Neural crest cell (in vitro differentiated cells): ENCODE measurements around the gene EIF4B. TPM values are rescaled to one million over a fixed set of nuclear protein-coding genes. Genes with fewer than 3 reads are reported as not detected.

Source experiments
- DNase-seq: peaks from one replicate; pipeline ENCODE4 v3.0.0; 2021; ENCODE audit warnings: low read depth, mixed read lengths, low spot score
- H3K27ac Mint-ChIP-seq: one replicate; pipeline ENCODE4 v1.8.0; 2021; ENCODE audit warnings: mild to moderate bottlenecking, mixed read lengths; ENCODE audit not compliant: unreplicated experiment
- H3K27me3 Mint-ChIP-seq: 2 replicates; pipeline ENCODE4 v1.8.0; 2021; ENCODE audit warnings: low read depth, mild to moderate bottlenecking, mixed read lengths
- H3K36me3 Mint-ChIP-seq: 2 replicates; pipeline ENCODE4 v1.8.0; 2021; ENCODE audit warnings: low read depth, mild to moderate bottlenecking, mixed read lengths
- H3K4me1 Mint-ChIP-seq: 2 replicates; pipeline ENCODE4 v1.8.0; 2021; ENCODE audit warnings: mixed read lengths
- H3K4me3 Mint-ChIP-seq: one replicate; pipeline ENCODE4 v1.8.0; 2021; ENCODE audit warnings: mild to moderate bottlenecking, mixed read lengths
- H3K9me3 Mint-ChIP-seq: 2 replicates; pipeline ENCODE4 v1.8.0; 2021; ENCODE audit warnings: mixed read lengths
- total RNA-seq: library from RNA; stranded (reverse); gene quantifications from 2 replicates; pipeline ENCODE4 v1.2.1, GENCODE V29; 2021
- TF ChIP-seq, protein P1 (sequence below): fragments of 200-600 bp; sonication (generic); conservative IDR thresholded peaks from 2 replicates; pipeline ENCODE4 v1.5.0; 2021; ENCODE audit warnings: antibody characterized with exemption, mild to moderate bottlenecking

The EIF4B gene
- total RNA-seq, 1 donor from 2014 or later: 514 TPM

DNA sequence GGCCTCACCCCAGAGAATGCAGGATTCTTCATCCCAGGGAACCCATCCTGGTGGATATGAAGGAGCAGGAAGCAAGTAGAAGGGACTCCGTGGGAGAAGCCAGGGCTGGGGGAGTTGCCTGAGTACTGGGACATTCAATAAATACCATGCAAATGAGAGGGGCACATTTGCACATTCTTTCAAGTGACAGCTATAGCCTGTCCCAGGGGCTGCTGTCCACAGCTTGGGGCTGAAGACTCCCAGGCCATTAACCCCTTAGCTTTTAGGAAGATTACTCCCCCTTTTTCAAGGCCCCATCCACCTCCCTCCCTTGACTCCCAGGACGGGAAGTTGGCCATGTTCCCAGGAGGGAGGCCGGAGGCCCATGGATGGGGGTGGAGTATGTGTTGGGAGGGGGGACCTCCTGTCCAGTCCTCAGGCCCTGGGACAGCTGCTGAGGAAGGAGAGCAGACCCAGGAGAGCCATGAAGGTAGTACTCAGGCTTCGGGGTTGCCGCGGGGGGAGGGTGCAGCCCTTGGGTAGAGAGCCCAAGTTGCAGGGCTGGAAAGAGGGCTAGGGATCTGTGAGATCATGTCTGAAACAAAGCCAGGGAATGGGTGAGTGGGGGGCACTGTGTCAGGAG is 42.6 kb downstream of the EIF4B start:
- peak overlapping the region; percentile 83 for H3K4me3 Mint-ChIP-seq
- no peak for DNase-seq
- peak overlapping the region; percentile 43 for H3K27ac Mint-ChIP-seq
- no peaks in the 10 kb centered on the region for H3K9me3 Mint-ChIP-seq
- peaks cover 15% of the 10 kb centered on the region for H3K27me3 Mint-ChIP-seq
- TF ChIP-seq, protein P1, sequence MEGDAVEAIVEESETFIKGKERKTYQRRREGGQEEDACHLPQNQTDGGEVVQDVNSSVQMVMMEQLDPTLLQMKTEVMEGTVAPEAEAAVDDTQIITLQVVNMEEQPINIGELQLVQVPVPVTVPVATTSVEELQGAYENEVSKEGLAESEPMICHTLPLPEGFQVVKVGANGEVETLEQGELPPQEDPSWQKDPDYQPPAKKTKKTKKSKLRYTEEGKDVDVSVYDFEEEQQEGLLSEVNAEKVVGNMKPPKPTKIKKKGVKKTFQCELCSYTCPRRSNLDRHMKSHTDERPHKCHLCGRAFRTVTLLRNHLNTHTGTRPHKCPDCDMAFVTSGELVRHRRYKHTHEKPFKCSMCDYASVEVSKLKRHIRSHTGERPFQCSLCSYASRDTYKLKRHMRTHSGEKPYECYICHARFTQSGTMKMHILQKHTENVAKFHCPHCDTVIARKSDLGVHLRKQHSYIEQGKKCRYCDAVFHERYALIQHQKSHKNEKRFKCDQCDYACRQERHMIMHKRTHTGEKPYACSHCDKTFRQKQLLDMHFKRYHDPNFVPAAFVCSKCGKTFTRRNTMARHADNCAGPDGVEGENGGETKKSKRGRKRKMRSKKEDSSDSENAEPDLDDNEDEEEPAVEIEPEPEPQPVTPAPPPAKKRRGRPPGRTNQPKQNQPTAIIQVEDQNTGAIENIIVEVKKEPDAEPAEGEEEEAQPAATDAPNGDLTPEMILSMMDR: no peak
- peaks cover 76% of the 10 kb centered on the region for H3K4me1 Mint-ChIP-seq
- peaks cover 2% of the 10 kb centered on the region for H3K36me3 Mint-ChIP-seq

DNA sequence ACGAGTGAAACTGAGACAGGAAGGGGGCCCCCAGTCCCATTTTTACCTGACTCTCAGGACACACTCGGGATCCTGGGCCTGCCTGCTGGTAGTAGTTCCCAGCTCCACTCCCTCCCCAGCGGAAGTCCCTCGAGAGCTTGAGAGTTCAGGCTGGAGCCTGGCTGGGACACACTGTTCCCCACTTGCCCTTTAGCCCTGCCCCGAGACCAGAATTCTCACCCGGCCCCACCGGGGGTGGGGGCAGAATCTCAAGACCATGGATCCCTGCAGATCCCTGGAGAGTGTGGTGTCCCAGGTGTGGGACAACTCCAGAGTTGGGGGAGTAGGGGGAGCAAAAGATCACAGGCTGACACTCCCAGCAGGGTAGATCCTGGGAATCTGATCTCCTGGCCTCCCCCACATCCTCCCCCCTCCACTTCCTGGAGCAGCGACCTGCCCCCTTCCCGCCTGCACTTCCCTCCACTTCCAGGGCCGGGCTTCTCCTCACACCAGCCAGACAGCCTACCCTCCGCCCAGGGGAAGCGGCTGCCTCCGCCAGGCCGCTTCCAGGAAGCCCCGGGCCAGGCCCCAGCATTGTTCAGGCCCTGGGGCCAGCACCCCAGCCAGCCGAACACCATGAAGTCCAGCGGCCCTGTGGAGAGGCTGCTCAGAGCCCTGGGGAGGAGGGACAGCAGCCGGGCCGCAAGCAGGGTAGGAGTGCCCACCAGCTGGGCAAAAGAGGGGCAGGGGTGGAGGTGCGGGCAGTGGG is 43.5 kb downstream of the EIF4B start, which contains the start of gene TNS2:
TNS2 (plus strand) TSS at position 495 of the 748 bp plus-strand sequence; CDS start at position 616, 121 bp downstream.
- Mint-ChIP-seq H3K4me3 (peak within 1 kb of the TSS; percentile 88), H3K27ac (peak within 1 kb of the TSS; percentile 43), H3K4me1 (peaks cover 72% of the 10 kb centered on the region), H3K9me3 (no peaks in the 10 kb centered on the region), H3K27me3 (peaks cover 7% of the 10 kb centered on the region), H3K36me3 (no peaks in the 10 kb centered on the region)
- TF ChIP-seq, protein P1: no peak
- no peak for DNase-seq

DNA sequence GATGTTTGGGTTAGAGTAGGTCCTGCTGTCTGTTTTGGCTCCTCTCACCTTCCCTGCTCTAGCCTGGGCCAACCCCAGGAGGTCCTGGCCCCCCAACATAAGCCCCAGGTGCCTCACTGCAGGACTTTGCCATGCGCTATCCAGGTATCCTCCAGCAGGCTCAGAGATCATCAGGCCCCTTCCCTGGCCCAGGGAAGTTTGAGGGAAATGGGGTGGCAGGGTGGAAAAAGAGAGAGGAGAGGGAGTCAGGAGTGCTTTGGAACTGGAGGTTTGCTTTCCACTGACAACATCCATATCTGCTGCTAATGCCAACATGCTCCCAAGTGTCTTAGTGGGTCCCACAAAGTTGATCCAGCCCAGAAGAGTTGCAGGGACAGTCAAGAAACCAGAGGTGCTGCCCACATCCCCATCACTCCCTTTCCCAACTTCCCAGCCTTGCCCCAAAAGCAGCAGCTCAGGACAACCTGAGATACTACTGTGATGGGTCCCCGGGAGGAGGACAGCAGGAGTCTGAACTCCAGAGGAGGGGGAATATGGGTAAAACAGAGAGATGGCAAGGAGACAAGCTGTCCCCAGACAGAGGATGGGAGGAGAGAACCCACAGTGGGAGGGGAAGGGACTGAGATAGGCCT is 44.3 kb downstream of the EIF4B start:
- Mint-ChIP-seq H3K4me1 (peaks cover 66% of the 10 kb centered on the region), H3K9me3 (no peaks in the 10 kb centered on the region), H3K27ac (no peak overlapping the region), H3K4me3 (peak overlapping the region; percentile 88), H3K27me3 (peaks cover 4% of the 10 kb centered on the region), H3K36me3 (no peaks in the 10 kb centered on the region)
- no peak for DNase-seq
- TF ChIP-seq, protein P1: no peak

DNA sequence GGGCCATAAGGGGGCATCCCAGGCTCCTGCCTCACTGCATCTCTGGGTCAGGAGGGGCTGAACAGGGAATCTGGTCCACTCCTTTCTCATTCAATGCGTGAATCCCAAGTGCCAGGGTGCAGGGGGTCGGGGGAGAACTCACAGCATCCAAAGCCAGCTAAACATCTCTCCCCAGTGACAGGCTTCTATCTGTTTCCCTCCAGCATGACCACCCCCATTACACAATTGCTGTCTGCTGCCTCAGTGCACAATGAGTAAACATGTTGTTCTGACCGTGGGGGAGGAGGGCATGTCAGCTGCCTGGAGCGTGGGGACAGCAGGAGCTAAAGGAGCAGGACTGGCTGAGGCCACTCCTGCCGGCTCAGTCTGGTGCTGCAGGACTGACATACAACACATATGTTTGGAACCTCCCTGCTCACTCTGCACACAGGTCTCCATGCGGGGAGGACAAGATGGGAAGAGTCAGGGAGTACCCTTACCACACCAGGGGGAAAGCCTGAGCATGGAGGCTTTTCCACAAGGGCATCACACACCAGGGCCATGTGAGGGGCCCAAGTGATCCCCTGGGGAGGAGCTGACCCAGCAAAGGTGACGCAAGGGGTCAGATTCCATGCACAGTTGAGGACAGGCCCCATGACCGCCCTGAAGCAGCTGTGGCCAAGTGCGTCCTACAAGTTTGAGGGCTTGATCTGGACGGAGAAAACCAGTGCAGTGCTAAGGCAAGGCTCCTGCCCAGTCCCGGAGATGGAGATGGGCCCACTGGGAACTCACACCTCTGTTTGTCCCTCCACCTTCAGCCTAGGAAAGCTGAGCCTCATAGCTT is 45.0 kb downstream of the EIF4B start:
- peaks cover 62% of the 10 kb centered on the region for H3K4me1 Mint-ChIP-seq
- no peaks in the 10 kb centered on the region for H3K36me3 Mint-ChIP-seq
- H3K27ac Mint-ChIP-seq: no peak overlapping the region
- H3K9me3 Mint-ChIP-seq: no peaks in the 10 kb centered on the region
- TF ChIP-seq, protein P1: no peak
- H3K27me3 Mint-ChIP-seq: peaks cover 4% of the 10 kb centered on the region
- peak overlapping the region; percentile 88 for H3K4me3 Mint-ChIP-seq
- DNase-seq: no peak

DNA sequence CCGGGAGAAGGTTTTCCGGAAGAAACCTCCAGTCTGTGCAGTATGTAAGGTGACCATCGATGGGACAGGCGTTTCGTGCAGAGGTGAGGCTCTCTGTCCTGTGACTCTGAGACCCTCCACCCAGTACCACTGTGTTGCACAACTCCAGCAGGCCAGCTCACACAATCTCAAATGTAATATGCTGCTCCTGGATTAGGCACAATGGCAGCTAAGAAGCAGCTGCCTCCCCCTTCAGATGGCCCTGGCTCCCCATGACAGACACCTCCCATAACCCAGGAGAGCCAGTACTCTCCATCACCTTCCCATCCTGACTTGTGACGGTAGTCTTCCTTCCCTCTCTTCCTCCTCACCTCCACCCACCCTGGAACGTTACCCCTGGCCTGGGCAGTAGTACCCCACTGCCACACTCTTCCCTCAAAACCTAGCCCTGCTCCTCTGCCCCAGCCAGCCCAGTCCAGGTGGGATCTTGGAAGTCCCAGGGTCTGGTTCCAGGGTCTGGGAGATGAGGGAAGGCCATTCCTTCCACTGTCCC is 45.7 kb downstream of the EIF4B start:
- H3K4me1 Mint-ChIP-seq: peaks cover 56% of the 10 kb centered on the region
- H3K9me3 Mint-ChIP-seq: no peaks in the 10 kb centered on the region
- TF ChIP-seq, protein P1: no peak
- H3K27ac Mint-ChIP-seq: no peak overlapping the region
- DNase-seq: no peak
- peak overlapping the region; percentile 88 for H3K4me3 Mint-ChIP-seq
- H3K27me3 Mint-ChIP-seq: peaks cover 2% of the 10 kb centered on the region
- no peaks in the 10 kb centered on the region for H3K36me3 Mint-ChIP-seq
